ENCODE data around the gene FSCN2. TPM values are rescaled to one million over a fixed set of nuclear protein-coding genes. Genes with fewer than 3 reads are reported as not detected.

Gene FSCN2
- total and polyA plus RNA-seq, 12 donors, result 0.14 to 1.3 (median 0.45) TPM; not detected in 2

GRCh38 chr17:81580481-81580880, 52.3 kb downstream of the FSCN2 start:
- DNase-seq (no peak), ATAC-seq (peak in 2 of 8 donors; percentile 13 to 31)
- Histone ChIP-seq H3K4me1 (peaks cover 3 to 42% (median 27%) of the 10 kb centered on the region in 9 donors), H3K27ac (no peak overlapping the region), H3K27me3 (no peaks in the 10 kb centered on the region), H3K9me3 (no peaks in the 10 kb centered on the region), H3K36me3 (peaks cover 0 to 92% (median 36%) of the 10 kb centered on the region in 9 donors), H3K4me3 (no peak overlapping the region)
- WGBS, 2 donors, result 74 to 77% methylated on average over 6 of the region's 6 CpGs
- TF ChIP-seq CTCF (IDR thresholded peaks at IDR 0.05), result no peak
- intact Hi-C loops (cut with DNase I), result no loop called here

GRCh38 chr17:81581758-81582157, 53.6 kb downstream of the FSCN2 start:
- H3K9me3 ChIP-seq, result no peaks in the 10 kb centered on the region
- no peak overlapping the region for H3K27ac ChIP-seq
- no peak for DNase-seq
- H3K4me3 ChIP-seq, result no peak overlapping the region
- intact Hi-C loops (cut with DNase I), result no loop called here
- WGBS, 2 donors, result 71 to 73% methylated on average over 8 of the region's 8 CpGs
- TF ChIP-seq CTCF (IDR thresholded peaks at IDR 0.05), result no peak
- ATAC-seq, result peak in 3 of 8 donors; percentile 31 to 52 (median 43)
- peaks cover 0 to 37% (median 20%) of the 10 kb centered on the region in 9 donors for H3K4me1 ChIP-seq
- H3K36me3 ChIP-seq, result peaks cover 0 to 92% (median 47%) of the 10 kb centered on the region in 9 donors
- no peaks in the 10 kb centered on the region for H3K27me3 ChIP-seq

GRCh38 chr17:81582341-81582740, 54.2 kb downstream of the FSCN2 start:
- H3K27ac ChIP-seq, result no peak overlapping the region
- DNase-seq (no peak), ATAC-seq (no peak)
- H3K4me1 ChIP-seq, result peaks cover 0 to 31% (median 17%) of the 10 kb centered on the region in 9 donors
- no peak for TF ChIP-seq CTCF (IDR thresholded peaks at IDR 0.05)
- 85 to 93% methylated on average over 5 of the region's 5 CpGs for WGBS, 2 donors
- H3K4me3 ChIP-seq, result no peak overlapping the region
- no peaks in the 10 kb centered on the region for H3K27me3 ChIP-seq
- no peaks in the 10 kb centered on the region for H3K9me3 ChIP-seq
- peaks cover 0 to 96% (median 51%) of the 10 kb centered on the region in 9 donors for H3K36me3 ChIP-seq
- intact Hi-C loops (cut with DNase I), result no loop called here

GRCh38 chr17:81582749-81583148, 54.6 kb downstream of the FSCN2 start:
- peaks cover 0 to 98% (median 56%) of the 10 kb centered on the region in 9 donors for H3K36me3 ChIP-seq
- peaks cover 0 to 27% (median 14%) of the 10 kb centered on the region in 9 donors for H3K4me1 ChIP-seq
- intact Hi-C loops (cut with DNase I), result no loop called here
- ATAC-seq (no peak), DNase-seq (no peak)
- no peaks in the 10 kb centered on the region for H3K9me3 ChIP-seq
- no peak overlapping the region for H3K4me3 ChIP-seq
- no peak overlapping the region for H3K27ac ChIP-seq
- TF ChIP-seq CTCF (IDR thresholded peaks at IDR 0.05), result no peak
- no peaks in the 10 kb centered on the region for H3K27me3 ChIP-seq
- 90 to 92% methylated on average over 12 of the region's 12 CpGs for WGBS, 2 donors
